Measurements from ENCODE around the gene DACT3.

Gene DACT3

GRCh38 chr19:46644720-46645119 lies 16.3 kb downstream of the DACT3 start:
- TF ChIP-seq CTCF (IDR thresholded peaks at IDR 0.05; ENCODE audit: low read depth, low read length): no peak
- Histone ChIP-seq H3K27me3 (ENCODE audit: insufficient read depth, low read depth, severe bottlenecking) (no peaks in the 10 kb centered on the region), H3K27ac (no peak overlapping the region), H3K9me3 (ENCODE audit: severe bottlenecking) (no peaks in the 10 kb centered on the region), H3K4me3 (ENCODE audit: low read depth, low read length) (no peak overlapping the region), H3K36me3 (no peaks in the 10 kb centered on the region)
- no peak for DNase-seq

GRCh38 chr19:46640656-46641055 lies 20.3 kb downstream of the DACT3 start:
- Histone ChIP-seq H3K36me3 (no peaks in the 10 kb centered on the region), H3K27me3 (ENCODE audit: insufficient read depth, low read depth, severe bottlenecking) (no peaks in the 10 kb centered on the region), H3K9me3 (ENCODE audit: severe bottlenecking) (no peaks in the 10 kb centered on the region), H3K4me3 (ENCODE audit: low read depth, low read length) (no peak overlapping the region), H3K27ac (no peak overlapping the region)
- no peak for TF ChIP-seq CTCF (IDR thresholded peaks at IDR 0.05; ENCODE audit: low read depth, low read length)
- no peak for DNase-seq

GRCh38 chr19:46639358-46640182 lies 21.4 kb downstream of the DACT3 start:
- DNase-seq: peak; percentile 35
- H3K4me3 ChIP-seq (ENCODE audit: low read depth, low read length): peak overlapping the region; percentile 57
- H3K36me3 ChIP-seq: no peaks in the 10 kb centered on the region
- H3K27me3 ChIP-seq (ENCODE audit: insufficient read depth, low read depth, severe bottlenecking): no peaks in the 10 kb centered on the region
- TF ChIP-seq CTCF (IDR thresholded peaks at IDR 0.05; ENCODE audit: low read depth, low read length): no peak
- H3K27ac ChIP-seq: peak overlapping the region; percentile 88
- no peaks in the 10 kb centered on the region for H3K9me3 ChIP-seq (ENCODE audit: severe bottlenecking)

DNA sequence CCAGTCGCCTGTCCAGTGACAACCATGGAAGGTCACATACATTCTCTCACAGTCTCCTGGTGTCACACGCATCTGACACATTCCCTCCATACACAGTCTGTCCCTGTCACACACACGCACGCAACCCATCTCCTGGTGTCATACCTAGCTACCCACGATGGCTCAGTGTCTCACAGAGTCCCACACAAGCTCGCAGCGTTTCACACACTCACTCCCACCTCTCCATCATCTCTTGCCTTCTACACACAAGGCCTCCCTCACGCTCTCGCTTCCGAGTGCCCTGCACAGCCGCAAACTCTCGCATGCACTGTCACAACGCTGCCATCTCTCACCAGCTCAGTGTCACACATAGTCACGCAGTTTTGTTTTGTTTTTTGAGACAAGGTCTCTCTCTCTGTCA lies 23.8 kb downstream of the DACT3 start:
- Histone ChIP-seq H3K27me3 (ENCODE audit: insufficient read depth, low read depth, severe bottlenecking) (no peaks in the 10 kb centered on the region), H3K4me3 (ENCODE audit: low read depth, low read length) (no peak overlapping the region)

DNA sequence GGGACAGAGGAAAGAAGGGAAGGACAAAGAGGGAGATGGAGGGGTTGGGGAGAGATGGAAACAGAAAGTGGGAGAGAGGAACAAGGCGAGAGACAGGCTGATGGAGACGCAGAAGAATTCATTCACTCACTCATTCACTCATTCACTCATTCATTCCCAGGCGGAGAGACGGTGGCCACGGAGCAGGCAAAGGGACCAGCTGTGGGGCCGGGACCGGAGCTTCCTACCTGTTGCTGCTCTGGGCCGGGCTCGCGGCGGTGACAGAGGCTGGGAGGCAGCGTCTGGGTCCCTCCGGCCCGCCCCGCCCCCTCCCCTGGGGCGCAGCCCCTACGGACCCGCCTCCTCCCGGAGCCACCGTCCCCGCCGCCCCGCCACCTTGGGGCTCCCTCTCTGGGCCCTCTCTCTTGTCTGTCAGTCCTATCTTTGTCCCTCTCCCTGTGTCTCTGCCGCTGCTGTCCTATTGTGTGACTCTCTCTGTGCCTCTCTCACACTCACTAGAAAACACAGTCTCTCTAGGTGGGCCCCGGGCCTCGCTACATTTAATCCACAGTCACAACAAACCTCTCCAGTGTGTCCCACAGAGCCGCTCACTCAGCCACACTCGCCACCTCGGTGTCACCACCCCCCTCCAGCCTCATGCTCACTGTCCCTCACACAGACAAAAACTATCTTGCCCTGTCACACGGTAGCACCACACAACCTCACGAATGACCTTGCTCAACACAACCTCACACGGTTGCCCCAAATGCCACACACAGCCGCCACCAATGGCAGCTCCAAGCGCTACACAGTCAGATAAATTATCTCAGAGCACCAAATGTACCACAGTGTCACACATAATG lies 24.8 kb downstream of the DACT3 start, which contains the start of gene GNG8:
Gene GNG8, minus strand, starts transcription at position 283 of the 842 bp plus-strand sequence. CDS start 1,520 bp downstream, outside the sequence.
- Histone ChIP-seq H3K27ac (peak within 1 kb of the TSS; percentile 73), H3K4me3 (ENCODE audit: low read depth, low read length) (peak within 1 kb of the TSS; percentile 45), H3K27me3 (ENCODE audit: insufficient read depth, low read depth, severe bottlenecking) (no peaks in the 10 kb centered on the region), H3K9me3 (ENCODE audit: severe bottlenecking) (no peaks in the 10 kb centered on the region), H3K36me3 (peaks cover 13% of the 10 kb centered on the region)
- peak; percentile 31 for DNase-seq
- TF ChIP-seq CTCF (IDR thresholded peaks at IDR 0.05; ENCODE audit: low read depth, low read length): no peak

More for the DNA sequence above, 23.8 kb downstream of the DACT3 start:
- H3K36me3 ChIP-seq: peaks cover 13% of the 10 kb centered on the region
- DNase-seq: no peak
- no peak overlapping the region for H3K27ac ChIP-seq
- H3K9me3 ChIP-seq (ENCODE audit: severe bottlenecking): no peaks in the 10 kb centered on the region
- no peak for TF ChIP-seq CTCF (IDR thresholded peaks at IDR 0.05; ENCODE audit: low read depth, low read length)
